ENCODE results near the gene PIAS3.

Gene PIAS3

DNA sequence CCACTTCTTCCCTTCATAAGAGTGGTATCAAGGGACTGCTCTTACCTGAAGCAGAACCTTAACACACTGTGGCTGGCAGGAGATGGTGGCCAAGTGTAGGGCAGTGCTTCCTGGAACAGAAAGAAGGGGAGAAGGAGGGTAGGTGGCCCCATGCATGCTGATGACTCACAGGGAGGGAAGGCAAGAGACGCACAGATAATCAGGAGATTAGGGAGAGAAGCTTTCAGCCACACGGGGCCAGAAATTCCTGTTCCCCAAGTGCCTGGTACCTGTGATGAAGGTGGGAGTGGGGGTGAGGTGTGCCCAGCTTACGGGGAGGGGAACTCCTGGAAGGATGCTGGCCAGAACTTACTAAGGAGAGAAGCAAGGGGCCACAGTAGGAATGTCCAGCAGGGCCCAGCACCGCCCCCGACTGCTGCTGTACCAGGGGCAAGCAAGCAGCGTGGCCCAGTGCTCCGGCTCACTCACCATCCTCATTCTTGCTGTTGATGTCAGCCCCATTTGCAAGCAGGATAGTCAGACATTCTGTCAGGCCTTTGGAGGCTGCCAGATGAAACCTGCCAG, 19.1 kb upstream of the PIAS3 start:
- H3K4me3 ChIP-seq (ENCODE audit: low read depth, low read length), result no peak overlapping the region

DNA sequence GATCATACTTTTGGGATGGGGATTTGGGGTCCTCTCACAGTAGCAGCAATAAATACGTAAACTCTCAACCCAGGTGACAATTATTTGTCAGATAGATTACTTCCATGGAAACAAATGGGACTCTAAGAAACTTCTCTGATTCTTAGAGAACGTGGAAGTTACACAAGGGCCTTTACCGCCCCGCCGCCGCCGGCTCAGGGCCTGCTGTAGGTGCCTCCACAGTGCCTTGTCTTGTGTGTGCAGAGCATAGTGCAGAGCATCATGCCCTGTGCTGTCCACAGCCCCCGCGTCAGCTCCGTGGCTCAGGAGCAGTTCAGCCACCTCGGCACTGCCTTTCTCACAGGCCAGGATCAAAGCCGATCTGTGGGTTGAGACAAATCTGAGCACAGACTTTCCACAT, 15.8 kb upstream of the PIAS3 start:
- H3K4me3 ChIP-seq (ENCODE audit: low read depth, low read length), result no peak overlapping the region
- no peaks in the 10 kb centered on the region; the same call in 1 of the 2 replicates for H3K27me3 ChIP-seq (ENCODE audit: insufficient read depth, low read length)
- H3K79me2 ChIP-seq (ENCODE audit: control insufficient read depth, insufficient read depth, low read length, unreplicated experiment), result no peaks in the 10 kb centered on the region
- no peaks in the 10 kb centered on the region for H3K36me3 ChIP-seq (ENCODE audit: insufficient read depth, low read length)
- no peak overlapping the region for H2AFZ ChIP-seq (ENCODE audit: low read length, unreplicated experiment)
- H3K4me1 ChIP-seq (ENCODE audit: control insufficient read depth, insufficient read depth, low read length, unreplicated experiment), result peaks cover 14% of the 10 kb centered on the region
- no peak overlapping the region for H3K27ac ChIP-seq (ENCODE audit: low read depth, low read length)

More for the DNA sequence above, 19.1 kb upstream of the PIAS3 start:
- Histone ChIP-seq H3K36me3 (ENCODE audit: insufficient read depth, low read length) (no peaks in the 10 kb centered on the region), H2AFZ (ENCODE audit: low read length, unreplicated experiment) (no peak overlapping the region), H3K79me2 (ENCODE audit: control insufficient read depth, insufficient read depth, low read length, unreplicated experiment) (no peaks in the 10 kb centered on the region), H3K4me1 (ENCODE audit: control insufficient read depth, insufficient read depth, low read length, unreplicated experiment) (no peaks in the 10 kb centered on the region), H3K27me3 (ENCODE audit: insufficient read depth, low read length) (no peaks in the 10 kb centered on the region; the same call in 1 of the 2 replicates), H3K27ac (ENCODE audit: low read depth, low read length) (no peak overlapping the region)

DNA sequence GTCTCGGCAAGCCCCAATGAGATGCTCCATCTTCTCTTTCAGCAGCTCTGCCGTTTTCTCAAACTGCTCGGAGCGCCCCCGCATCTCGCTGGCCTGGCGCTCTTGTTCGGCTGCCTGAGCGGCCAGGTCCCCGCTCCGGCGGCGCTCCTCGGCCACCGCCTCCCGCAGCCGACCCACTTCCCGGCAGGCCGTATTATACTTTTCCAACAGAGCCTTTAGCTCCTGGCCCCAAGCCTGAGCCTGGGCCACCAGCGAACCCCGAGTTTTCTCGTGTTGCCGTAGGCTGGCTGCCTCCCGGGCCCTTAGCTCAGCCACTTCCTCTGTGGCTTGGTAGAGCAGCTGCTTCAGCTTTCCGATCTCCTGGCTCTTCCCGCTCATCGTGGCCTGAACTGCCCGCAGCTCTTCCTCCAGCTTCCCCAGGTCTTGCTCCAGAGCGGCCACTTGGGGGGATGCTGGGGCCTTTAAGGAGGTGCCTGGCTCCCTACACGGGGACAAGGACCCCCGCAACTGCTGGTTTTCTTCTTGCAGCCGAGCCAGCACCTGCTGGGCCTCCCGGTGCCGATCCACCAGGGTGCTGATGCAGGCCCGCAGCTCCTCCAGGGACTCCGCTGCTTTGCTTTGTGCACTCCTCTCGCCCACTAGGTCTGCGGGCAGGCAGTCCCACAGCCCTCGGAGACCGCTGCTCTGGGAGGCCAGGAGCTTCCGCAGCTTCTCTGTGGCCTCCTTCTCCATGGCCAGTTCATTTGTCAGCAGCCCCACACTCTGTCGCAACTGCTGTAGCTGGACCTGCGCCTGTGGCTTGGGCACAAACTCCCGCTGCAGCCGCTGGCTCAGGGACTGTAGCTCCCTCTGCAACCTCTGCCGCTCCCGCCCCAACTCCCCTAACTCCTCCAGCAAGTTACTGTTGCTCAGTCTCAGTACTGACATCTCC, 13.4 kb upstream of the PIAS3 start:
- peak overlapping the region; percentile 54 for H2AFZ ChIP-seq (ENCODE audit: low read length, unreplicated experiment)
- no peak overlapping the region for H3K27ac ChIP-seq (ENCODE audit: low read depth, low read length)
- H3K4me1 ChIP-seq (ENCODE audit: control insufficient read depth, insufficient read depth, low read length, unreplicated experiment), result peaks cover 14% of the 10 kb centered on the region
- no peaks in the 10 kb centered on the region; the same call in 1 of the 2 replicates for H3K27me3 ChIP-seq (ENCODE audit: insufficient read depth, low read length)
- no peaks in the 10 kb centered on the region for H3K36me3 ChIP-seq (ENCODE audit: insufficient read depth, low read length)
- no peaks in the 10 kb centered on the region for H3K79me2 ChIP-seq (ENCODE audit: control insufficient read depth, insufficient read depth, low read length, unreplicated experiment)
- peak overlapping the region; percentile 67 for H3K4me3 ChIP-seq (ENCODE audit: low read depth, low read length)

DNA sequence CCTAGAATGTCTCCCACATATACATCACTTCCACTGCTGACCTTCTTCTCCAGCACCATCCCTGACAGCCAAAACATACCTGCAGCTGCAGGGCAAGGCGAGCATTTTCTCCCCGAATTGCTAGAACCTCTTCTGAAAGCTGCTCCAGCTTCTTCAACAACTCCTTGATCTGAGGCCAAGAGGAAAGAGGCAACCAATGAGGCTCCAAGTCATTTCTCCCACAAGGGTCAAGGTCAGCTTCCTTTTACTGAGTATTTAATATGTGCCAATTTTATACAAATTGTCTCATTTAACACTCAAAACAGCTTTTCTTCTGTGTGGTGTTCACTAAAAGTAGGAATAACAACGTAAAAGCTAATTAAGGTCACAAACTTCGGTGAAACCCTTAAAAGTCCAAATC, 9.4 kb upstream of the PIAS3 start:
- Histone ChIP-seq H3K4me3 (ENCODE audit: low read depth, low read length) (no peak overlapping the region), H3K27ac (ENCODE audit: low read depth, low read length) (no peak overlapping the region), H3K79me2 (ENCODE audit: control insufficient read depth, insufficient read depth, low read length, unreplicated experiment) (no peaks in the 10 kb centered on the region), H3K36me3 (ENCODE audit: insufficient read depth, low read length) (no peaks in the 10 kb centered on the region), H3K4me1 (ENCODE audit: control insufficient read depth, insufficient read depth, low read length, unreplicated experiment) (peaks cover 14% of the 10 kb centered on the region), H2AFZ (ENCODE audit: low read length, unreplicated experiment) (no peak overlapping the region), H3K27me3 (ENCODE audit: insufficient read depth, low read length) (no peaks in the 10 kb centered on the region)

DNA sequence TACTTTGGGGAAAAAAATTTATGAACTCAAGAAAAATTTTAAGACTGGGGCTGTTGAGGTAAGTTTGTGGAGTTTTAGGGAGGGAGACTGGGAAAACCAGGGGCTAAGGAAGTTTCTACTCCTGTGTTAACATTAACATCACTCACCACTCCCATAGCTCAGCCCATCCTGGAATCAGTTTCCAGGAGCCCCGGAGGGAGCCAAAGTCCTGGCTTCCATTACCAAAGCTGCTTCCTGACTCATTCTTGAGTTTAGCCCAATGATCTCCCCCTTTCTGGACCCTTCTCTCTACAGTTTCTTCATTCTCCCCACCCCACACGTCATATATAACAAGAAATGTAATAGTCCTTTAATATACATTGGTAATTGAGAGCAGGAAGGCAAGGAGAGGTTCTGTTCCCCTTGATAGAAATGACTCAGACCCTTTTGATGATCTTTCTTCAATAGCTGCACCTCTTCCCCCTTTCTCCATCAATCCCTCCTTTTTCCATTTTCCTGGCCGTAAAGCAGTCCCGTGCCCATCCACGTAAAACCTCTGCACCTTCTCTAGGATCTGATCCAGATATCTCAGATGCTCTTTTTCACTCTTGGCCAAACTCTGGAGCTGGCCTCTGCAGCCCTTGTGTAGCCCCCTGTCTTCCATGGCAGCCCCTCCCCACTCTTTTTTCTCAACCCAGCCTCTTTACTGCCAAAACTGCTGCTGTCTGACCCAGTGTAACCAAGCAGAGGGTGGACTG, 4.6 kb upstream of the PIAS3 start:
- peaks cover 5% of the 10 kb centered on the region for H3K4me1 ChIP-seq (ENCODE audit: control insufficient read depth, insufficient read depth, low read length, unreplicated experiment)
- H2AFZ ChIP-seq (ENCODE audit: low read length, unreplicated experiment), result no peak overlapping the region

DNA sequence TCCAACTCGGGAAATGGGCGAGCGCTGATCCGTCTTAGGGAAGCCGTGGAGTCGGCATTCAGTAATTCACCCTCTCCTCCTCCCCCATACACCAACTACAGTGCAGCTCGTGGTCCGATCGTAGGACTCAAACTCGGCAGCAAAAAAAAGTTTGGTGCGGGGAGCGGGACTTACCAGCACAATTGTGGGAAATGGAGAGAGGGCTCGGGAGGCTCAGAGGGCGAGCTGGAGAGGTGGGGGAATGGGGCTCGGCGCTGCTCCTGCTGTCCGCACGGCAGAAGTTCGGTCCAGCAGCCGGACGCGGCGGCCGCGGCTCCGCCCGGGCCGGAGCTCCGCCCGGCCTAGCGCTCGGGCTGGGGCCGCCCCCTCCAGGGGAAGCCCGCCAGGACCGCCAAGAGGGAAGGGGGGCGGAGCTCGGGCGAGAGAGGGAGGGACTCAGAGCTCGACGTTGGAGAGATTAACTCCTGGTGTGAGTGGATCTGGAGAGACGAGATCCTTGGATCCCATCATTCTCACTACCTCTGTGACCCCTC, 676 bp upstream of the PIAS3 start:
- Histone ChIP-seq H3K4me1 (ENCODE audit: control insufficient read depth, insufficient read depth, low read length, unreplicated experiment) (peaks cover 14% of the 10 kb centered on the region), H2AFZ (ENCODE audit: low read length, unreplicated experiment) (peak overlapping the region; percentile 95), H3K27ac (ENCODE audit: low read depth, low read length) (peak overlapping the region; percentile 53), H3K4me3 (ENCODE audit: low read depth, low read length) (peak overlapping the region; percentile 99), H3K27me3 (ENCODE audit: insufficient read depth, low read length) (no peaks in the 10 kb centered on the region), H3K79me2 (ENCODE audit: control insufficient read depth, insufficient read depth, low read length, unreplicated experiment) (peaks cover 23% of the 10 kb centered on the region), H3K36me3 (ENCODE audit: insufficient read depth, low read length) (peaks cover 12% of the 10 kb centered on the region; the same call in 1 of the 2 replicates)

More for the DNA sequence above, 4.6 kb upstream of the PIAS3 start:
- H3K4me3 ChIP-seq (ENCODE audit: low read depth, low read length), result no peak overlapping the region
- no peaks in the 10 kb centered on the region for H3K36me3 ChIP-seq (ENCODE audit: insufficient read depth, low read length)
- H3K27ac ChIP-seq (ENCODE audit: low read depth, low read length), result no peak overlapping the region
- peaks cover under 1% of the 10 kb centered on the region for H3K79me2 ChIP-seq (ENCODE audit: control insufficient read depth, insufficient read depth, low read length, unreplicated experiment)
- H3K27me3 ChIP-seq (ENCODE audit: insufficient read depth, low read length), result no peaks in the 10 kb centered on the region

DNA sequence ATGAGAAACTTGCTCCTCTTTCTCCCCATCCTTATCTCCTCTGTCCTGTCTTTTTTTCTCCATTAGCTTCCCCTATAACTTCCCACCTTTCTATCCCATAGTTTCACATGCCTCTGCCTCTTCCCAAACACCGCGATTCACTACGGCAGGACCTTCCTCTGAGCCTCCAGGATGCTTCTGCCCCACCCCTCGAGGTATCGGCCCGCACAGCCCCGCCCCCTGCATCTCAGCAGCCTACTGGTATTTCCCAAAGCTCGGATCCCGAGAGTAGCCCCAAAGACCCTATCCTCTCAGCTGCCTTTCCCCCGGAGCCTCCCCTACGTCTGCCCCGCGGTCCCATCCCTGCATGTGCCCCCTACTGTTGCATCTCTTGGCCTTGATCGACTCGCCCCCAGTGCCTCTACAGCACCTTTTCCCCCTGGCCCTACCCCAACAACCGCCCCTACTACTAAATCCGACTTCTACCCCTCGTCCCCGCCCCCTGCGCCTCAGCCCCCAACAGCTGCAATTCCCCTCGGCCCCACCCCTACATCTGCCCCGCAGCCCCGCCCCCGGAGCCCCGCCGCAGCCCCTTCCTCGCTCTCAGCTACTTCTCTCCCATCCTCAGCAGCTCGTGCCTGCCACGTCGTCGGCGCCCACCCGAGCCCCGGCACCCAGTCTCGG, 512 bp downstream of the PIAS3 start:
- Histone ChIP-seq H3K4me1 (ENCODE audit: control insufficient read depth, insufficient read depth, low read length, unreplicated experiment) (peaks cover 14% of the 10 kb centered on the region), H2AFZ (ENCODE audit: low read length, unreplicated experiment) (peak overlapping the region; percentile 95), H3K36me3 (ENCODE audit: insufficient read depth, low read length) (peaks cover 19% of the 10 kb centered on the region; the same call in 1 of the 2 replicates), H3K4me3 (ENCODE audit: low read depth, low read length) (peak overlapping the region; percentile 99), H3K27ac (ENCODE audit: low read depth, low read length) (no peak overlapping the region), H3K79me2 (ENCODE audit: control insufficient read depth, insufficient read depth, low read length, unreplicated experiment) (peaks cover 23% of the 10 kb centered on the region), H3K27me3 (ENCODE audit: insufficient read depth, low read length) (no peaks in the 10 kb centered on the region)

DNA sequence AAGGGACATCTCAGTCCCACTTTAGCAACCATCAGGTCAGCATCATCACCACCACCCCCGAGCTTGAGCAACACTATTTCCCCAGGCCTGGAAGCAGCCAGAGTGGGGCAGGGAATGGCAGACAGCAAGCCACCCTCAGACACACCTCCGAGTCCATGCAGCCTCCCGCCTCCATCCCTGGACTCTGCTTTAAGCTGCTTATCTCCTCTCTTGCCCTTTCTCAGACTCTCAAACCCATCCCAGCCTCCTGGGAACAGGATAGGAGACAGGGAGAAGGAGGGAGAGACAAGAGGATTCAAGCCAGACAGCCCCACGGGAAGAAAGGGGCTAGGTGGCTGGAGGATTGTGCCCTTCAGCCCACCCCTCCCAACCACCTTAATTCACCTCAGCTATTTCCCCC, 1.7 kb downstream of the PIAS3 start:
- no peaks in the 10 kb centered on the region for H3K27me3 ChIP-seq (ENCODE audit: insufficient read depth, low read length)
- no peak overlapping the region for H3K27ac ChIP-seq (ENCODE audit: low read depth, low read length)
- H3K79me2 ChIP-seq (ENCODE audit: control insufficient read depth, insufficient read depth, low read length, unreplicated experiment), result peaks cover 23% of the 10 kb centered on the region
- peaks cover 14% of the 10 kb centered on the region for H3K4me1 ChIP-seq (ENCODE audit: control insufficient read depth, insufficient read depth, low read length, unreplicated experiment)
- no peak overlapping the region for H2AFZ ChIP-seq (ENCODE audit: low read length, unreplicated experiment)
- peaks cover 24% of the 10 kb centered on the region; the same call in 1 of the 2 replicates for H3K36me3 ChIP-seq (ENCODE audit: insufficient read depth, low read length)
- H3K4me3 ChIP-seq (ENCODE audit: low read depth, low read length), result 0 out of 2 replicates have a peak overlapping the region, but pooled peaks have one; percentile 99

DNA sequence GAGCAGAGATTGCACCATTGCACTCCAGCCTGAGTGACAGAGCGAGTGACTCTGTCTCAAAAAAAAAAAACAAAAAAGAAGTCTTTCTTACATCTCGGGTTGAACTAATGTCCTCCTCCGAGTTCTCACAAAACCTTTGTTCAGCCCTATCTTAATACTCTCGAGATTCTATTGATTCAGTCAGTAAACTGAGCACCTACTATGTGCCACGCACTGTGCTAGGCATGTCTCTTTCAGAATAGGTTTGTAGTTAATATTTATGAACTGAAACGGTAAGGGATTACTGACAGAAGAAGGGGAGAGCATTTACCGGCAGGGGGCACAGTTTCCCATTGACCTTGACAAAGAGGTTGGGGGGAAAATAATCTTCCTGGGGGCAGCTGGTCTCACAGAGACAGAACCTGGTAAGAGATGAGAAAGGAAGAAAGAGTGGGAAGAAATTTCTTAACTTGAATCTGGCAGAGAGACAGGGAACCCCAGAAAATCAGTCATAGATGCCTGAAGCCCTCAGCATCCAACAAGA, 3.4 kb downstream of the PIAS3 start:
- Histone ChIP-seq H3K27me3 (ENCODE audit: insufficient read depth, low read length) (no peaks in the 10 kb centered on the region), H3K79me2 (ENCODE audit: control insufficient read depth, insufficient read depth, low read length, unreplicated experiment) (peaks cover 23% of the 10 kb centered on the region), H3K4me3 (ENCODE audit: low read depth, low read length) (no peak overlapping the region), H2AFZ (ENCODE audit: low read length, unreplicated experiment) (no peak overlapping the region), H3K4me1 (ENCODE audit: control insufficient read depth, insufficient read depth, low read length, unreplicated experiment) (peaks cover 20% of the 10 kb centered on the region), H3K36me3 (ENCODE audit: insufficient read depth, low read length) (peaks cover 31% of the 10 kb centered on the region; the same call in 1 of the 2 replicates), H3K27ac (ENCODE audit: low read depth, low read length) (no peak overlapping the region)
